ENCODE results near the gene DUSP10. TPM values are rescaled to one million over a fixed set of nuclear protein-coding genes. Genes with fewer than 3 reads are reported as not detected.

The DUSP10 gene
- total RNA-seq, 3 donors from 2014 or later = 15.5 to 33.2 (median 28.2) TPM

DNA sequence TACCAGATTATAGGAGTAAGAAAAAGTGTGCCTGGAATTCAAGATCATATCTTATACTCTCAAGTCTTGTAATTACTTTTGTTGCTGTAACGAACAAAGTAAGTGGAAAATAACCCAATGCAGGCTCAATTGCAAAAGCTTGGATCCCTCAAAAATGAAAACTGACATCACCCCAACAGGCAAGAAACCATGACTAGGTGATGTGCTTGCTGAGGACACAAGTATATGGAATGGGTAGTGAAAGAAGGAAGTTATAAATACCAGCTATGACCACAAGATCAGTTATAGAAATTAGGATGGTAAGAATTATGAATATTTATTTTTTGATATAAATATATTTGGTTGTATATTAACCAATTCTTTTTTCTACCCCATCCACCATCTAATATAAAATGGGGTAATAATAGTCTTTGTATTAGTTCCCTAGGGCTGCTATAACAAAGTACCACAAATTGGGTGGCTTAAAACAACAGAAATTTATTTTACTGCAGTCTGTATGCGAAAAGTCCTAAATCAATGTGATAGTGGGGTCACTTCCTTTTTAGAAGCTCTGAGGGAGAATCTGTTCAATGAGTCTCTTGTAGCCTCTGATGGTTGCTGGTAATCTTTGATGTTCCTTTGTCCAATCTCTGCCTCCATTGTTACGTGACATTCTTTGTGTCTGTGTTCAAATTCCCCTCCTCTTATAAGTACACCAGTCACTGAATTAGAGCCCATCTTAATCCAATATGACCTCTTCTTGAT lies 45.0 kb downstream of the DUSP10 start:
- no peak for DNase-seq (ENCODE audit: low spot score in 2 of 2)
- intact Hi-C loops (cut with DNase I; ENCODE audit: low total_unique reads) = no loop called here
- Histone ChIP-seq H3K27me3 (no peaks in the 10 kb centered on the region), H3K4me1 (no peaks in the 10 kb centered on the region), H3K4me3 (no peak overlapping the region), H3K9me3 (peaks cover 0 to 12% of the 10 kb centered on the region in 2 donors), H3K36me3 (no peaks in the 10 kb centered on the region), H3K27ac (no peak overlapping the region)
- TF ChIP-seq, protein P1, sequence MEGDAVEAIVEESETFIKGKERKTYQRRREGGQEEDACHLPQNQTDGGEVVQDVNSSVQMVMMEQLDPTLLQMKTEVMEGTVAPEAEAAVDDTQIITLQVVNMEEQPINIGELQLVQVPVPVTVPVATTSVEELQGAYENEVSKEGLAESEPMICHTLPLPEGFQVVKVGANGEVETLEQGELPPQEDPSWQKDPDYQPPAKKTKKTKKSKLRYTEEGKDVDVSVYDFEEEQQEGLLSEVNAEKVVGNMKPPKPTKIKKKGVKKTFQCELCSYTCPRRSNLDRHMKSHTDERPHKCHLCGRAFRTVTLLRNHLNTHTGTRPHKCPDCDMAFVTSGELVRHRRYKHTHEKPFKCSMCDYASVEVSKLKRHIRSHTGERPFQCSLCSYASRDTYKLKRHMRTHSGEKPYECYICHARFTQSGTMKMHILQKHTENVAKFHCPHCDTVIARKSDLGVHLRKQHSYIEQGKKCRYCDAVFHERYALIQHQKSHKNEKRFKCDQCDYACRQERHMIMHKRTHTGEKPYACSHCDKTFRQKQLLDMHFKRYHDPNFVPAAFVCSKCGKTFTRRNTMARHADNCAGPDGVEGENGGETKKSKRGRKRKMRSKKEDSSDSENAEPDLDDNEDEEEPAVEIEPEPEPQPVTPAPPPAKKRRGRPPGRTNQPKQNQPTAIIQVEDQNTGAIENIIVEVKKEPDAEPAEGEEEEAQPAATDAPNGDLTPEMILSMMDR (IDR thresholded peaks at IDR 0.05) = no peak
- TF ChIP-seq POLR2A (IDR thresholded peaks at IDR 0.05) (no peak), POLR2AphosphoS5 (IDR thresholded peaks at IDR 0.05) (no peak)

DNA sequence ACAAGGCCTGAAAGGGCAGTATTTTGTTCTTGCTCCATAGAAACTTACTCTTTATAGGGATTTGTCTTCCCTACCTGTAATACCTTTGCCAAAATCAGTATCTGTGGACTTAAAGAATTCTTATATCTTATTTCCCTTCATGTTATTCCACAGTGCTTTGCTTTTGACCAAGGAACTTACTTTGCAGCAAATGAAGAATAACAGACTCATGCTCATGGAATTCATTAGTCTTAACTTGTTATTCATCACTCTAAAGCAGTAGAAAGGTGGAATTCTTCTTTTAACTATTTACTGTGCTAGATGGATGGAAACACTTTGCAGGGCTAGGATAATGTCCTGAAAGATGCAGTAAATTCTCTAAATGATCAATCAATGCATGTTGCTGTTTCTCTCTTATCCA lies 45.9 kb downstream of the DUSP10 start:
- no peak for DNase-seq (ENCODE audit: low spot score in 2 of 2)
- Histone ChIP-seq H3K9me3 (peaks cover 0 to 12% of the 10 kb centered on the region in 2 donors), H3K36me3 (no peaks in the 10 kb centered on the region), H3K4me3 (no peak overlapping the region), H3K27ac (no peak overlapping the region), H3K4me1 (no peaks in the 10 kb centered on the region), H3K27me3 (no peaks in the 10 kb centered on the region)
- intact Hi-C loops (cut with DNase I; ENCODE audit: low total_unique reads) = no loop called here
- TF ChIP-seq POLR2AphosphoS5 (IDR thresholded peaks at IDR 0.05) (no peak), POLR2A (IDR thresholded peaks at IDR 0.05) (no peak)
- TF ChIP-seq, protein P1 (IDR thresholded peaks at IDR 0.05) = no peak

GRCh38 chr1:221695301-221695700 lies 46.6 kb downstream of the DUSP10 start:
- Histone ChIP-seq H3K27me3 (no peaks in the 10 kb centered on the region), H3K4me1 (no peaks in the 10 kb centered on the region), H3K9me3 (peaks cover 0 to 12% of the 10 kb centered on the region in 2 donors), H3K4me3 (no peak overlapping the region), H3K27ac (no peak overlapping the region), H3K36me3 (no peaks in the 10 kb centered on the region)
- intact Hi-C loops (cut with DNase I; ENCODE audit: low total_unique reads) = no loop called here
- no peak for DNase-seq (ENCODE audit: low spot score in 2 of 2)
- TF ChIP-seq POLR2AphosphoS5 (IDR thresholded peaks at IDR 0.05) (no peak), POLR2A (IDR thresholded peaks at IDR 0.05) (no peak)
- TF ChIP-seq, protein P1 (IDR thresholded peaks at IDR 0.05) = no peak

DNA sequence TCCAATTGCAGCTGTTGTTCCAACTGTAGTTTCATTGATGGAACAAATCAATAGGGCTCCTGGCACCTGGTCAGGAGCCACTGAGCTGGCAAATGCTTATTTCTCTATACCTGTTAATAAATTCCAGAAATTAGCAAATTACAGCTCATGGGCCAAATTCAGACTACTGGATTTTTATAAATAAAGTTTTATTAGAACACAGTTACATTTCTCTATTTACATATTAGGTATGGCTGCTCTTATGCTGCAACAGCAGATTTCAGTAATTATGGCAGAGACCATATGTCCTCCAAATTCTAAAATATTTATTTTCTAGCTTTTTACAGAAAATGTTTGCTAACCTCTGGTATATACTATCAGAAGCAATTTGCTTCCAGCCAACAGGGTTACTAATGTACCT lies 47.8 kb downstream of the DUSP10 start:
- no peaks in the 10 kb centered on the region for H3K4me1 ChIP-seq
- H3K27me3 ChIP-seq = no peaks in the 10 kb centered on the region
- H3K9me3 ChIP-seq = peaks cover 0 to 12% of the 10 kb centered on the region in 2 donors
- H3K36me3 ChIP-seq = no peaks in the 10 kb centered on the region
- H3K4me3 ChIP-seq = no peak overlapping the region
- intact Hi-C loops (cut with DNase I; ENCODE audit: low total_unique reads) = no loop called here
- H3K27ac ChIP-seq = no peak overlapping the region
- TF ChIP-seq POLR2A (IDR thresholded peaks at IDR 0.05) = no peak
- TF ChIP-seq POLR2AphosphoS5 (IDR thresholded peaks at IDR 0.05) = no peak
- TF ChIP-seq, protein P1 (IDR thresholded peaks at IDR 0.05) = no peak
- no peak for DNase-seq (ENCODE audit: low spot score in 2 of 2)

- Histone ChIP-seq H3K27me3 (no peaks in the 10 kb centered on the region), H3K4me3 (no peak overlapping the region)
Measured at GRCh38 chr1:221693087-221693486, 48.8 kb downstream of the DUSP10 start.

More at GRCh38 chr1:221693087-221693486, 48.8 kb downstream of the DUSP10 start:
- no peak for DNase-seq (ENCODE audit: low spot score in 2 of 2)
- TF ChIP-seq, protein P1 (IDR thresholded peaks at IDR 0.05) = no peak
- TF ChIP-seq POLR2AphosphoS5 (IDR thresholded peaks at IDR 0.05) (no peak), POLR2A (IDR thresholded peaks at IDR 0.05) (no peak)
- Histone ChIP-seq H3K4me1 (no peaks in the 10 kb centered on the region), H3K9me3 (peaks cover 0 to 12% of the 10 kb centered on the region in 2 donors), H3K36me3 (no peaks in the 10 kb centered on the region), H3K27ac (no peak overlapping the region)
- intact Hi-C loops (cut with DNase I; ENCODE audit: low total_unique reads) = no loop called here
